ENCODE measurements around the gene SLC1A2. TPM values are rescaled to one million over a fixed set of nuclear protein-coding genes. Genes with fewer than 3 reads are reported as not detected.

SLC1A2 gene
- total RNA-seq = 8.8 TPM
- long read RNA-seq, partial matches to known transcripts = 1 of 2 reads
- long read RNA-seq, other reads (novel, unspliced or antisense) = 1 of 2 reads

- DNase-seq (ENCODE audit: low spot score) = no peak
- intact Hi-C loops (cut with DNase I) = no loop called here
Measured at GRCh38 chr11:35419184-35419829, at the start of gene SLC1A2. Gene SLC1A2, minus strand, starts transcription at chr11:35419558. Its CDS starts 592 bp downstream, at chr11:35418966.

- intact Hi-C loops (cut with DNase I) = no loop called here
- DNase-seq (ENCODE audit: low spot score) = no peak
Measured at GRCh38 chr11:35466058-35466457, 46.7 kb upstream of the SLC1A2 start.

- DNase-seq (ENCODE audit: low spot score) = no peak
- intact Hi-C loops (cut with DNase I) = no loop called here
Measured at GRCh38 chr11:35464308-35464707, 45.0 kb upstream of the SLC1A2 start.

DNA sequence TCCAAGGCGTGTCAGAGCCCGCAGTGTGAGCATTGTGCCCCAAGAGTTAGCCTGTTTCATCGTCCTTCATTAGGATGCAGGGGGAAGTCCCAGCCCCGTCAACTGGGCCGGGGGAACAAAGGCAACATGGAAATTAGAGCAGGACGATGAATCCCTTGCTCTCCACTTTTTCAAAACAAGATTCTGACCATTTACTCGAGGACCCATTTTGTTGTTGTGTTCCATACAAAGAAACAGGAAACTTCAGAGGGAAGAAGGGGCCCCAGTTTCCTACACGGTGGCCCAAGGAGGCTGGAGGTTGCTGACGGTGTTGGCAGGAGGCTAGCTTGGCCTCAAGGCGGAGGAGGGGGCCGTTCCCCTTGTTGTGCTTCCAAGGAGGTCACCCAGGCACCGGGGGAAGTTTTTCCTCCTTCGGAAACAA is 44.0 kb upstream of the SLC1A2 start:
- intact Hi-C loops (cut with DNase I) = no loop called here
- DNase-seq (ENCODE audit: low spot score) = no peak

DNA sequence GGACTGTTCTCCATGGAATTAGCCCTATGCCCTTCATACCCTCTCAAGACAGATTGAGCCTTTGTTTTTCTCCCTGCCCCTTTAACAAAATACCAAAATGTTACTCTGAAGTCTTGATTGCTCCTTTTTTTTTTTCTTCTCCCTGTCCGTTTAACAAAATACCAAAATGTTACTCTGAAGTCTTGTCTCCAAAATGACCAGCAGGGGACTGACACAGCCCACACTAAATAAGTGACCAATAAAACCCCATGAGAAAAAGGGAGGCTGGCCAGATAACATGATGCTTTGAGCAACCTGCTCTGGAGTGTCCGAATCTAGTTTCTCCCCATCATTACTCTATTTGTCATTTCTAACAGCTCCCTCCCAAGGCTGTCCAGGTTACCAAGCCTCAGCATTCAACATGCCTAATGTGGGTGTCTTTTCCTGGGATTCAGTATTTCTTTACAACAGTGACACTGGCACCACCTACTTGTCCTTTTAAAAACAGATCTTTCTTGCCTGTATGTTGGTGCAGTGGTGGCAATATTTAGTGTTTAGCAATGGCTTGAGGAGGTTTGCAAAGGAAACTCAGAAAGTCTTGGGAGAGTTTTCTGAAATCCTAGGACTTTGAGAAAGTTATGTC is 42.7 kb upstream of the SLC1A2 start:
- no peak for DNase-seq (ENCODE audit: low spot score)
- intact Hi-C loops (cut with DNase I) = no loop called here

DNA sequence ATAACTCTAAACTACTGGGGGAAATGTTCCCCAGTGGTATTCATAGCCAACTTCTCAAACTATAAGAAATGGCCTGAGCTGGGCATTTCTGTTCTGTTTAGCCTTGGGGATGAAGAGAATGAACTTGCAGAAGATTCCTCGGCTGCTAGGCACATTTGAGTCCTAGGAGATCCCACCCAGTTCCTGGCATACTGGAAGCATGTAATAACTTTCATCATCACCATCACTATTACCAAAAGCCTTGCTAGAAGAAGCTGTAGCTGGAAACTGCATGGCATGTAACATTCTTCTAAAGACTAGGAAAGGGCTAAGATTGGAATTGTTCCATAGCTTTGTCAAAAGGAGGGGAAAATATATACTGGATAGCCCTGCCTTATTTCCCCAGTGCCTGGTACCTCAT is 40.1 kb upstream of the SLC1A2 start:
- intact Hi-C loops (cut with DNase I) = no loop called here
- no peak for DNase-seq (ENCODE audit: low spot score)

DNA sequence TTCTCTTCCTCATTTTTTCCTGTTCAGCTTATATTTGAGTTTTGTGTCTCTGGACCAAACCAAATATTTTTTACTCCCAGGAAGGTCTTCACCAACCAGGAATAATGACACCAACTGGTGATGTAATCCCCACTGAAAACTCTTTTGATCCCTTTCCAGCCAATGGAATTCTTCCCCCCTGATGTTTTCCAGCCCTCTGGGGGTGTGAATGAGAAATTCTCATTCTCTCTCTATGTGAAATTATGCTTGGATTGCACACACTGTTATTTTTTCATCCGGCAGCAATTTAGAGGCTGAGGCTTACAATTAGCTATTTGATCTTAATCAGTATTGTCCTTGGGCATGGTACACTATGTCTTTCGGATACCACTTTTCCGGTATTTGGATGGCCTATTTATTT is 39.5 kb upstream of the SLC1A2 start:
- intact Hi-C loops (cut with DNase I) = no loop called here
- no peak for DNase-seq (ENCODE audit: low spot score)

GRCh38 chr11:35454362-35454761 is 35.0 kb upstream of the SLC1A2 start:
- intact Hi-C loops (cut with DNase I) = no loop called here
- DNase-seq (ENCODE audit: low spot score) = no peak

GRCh38 chr11:35436581-35437250 is 17.4 kb upstream of the SLC1A2 start:
- intact Hi-C loops (cut with DNase I) = no loop called here
- no peak for DNase-seq (ENCODE audit: low spot score)

DNA sequence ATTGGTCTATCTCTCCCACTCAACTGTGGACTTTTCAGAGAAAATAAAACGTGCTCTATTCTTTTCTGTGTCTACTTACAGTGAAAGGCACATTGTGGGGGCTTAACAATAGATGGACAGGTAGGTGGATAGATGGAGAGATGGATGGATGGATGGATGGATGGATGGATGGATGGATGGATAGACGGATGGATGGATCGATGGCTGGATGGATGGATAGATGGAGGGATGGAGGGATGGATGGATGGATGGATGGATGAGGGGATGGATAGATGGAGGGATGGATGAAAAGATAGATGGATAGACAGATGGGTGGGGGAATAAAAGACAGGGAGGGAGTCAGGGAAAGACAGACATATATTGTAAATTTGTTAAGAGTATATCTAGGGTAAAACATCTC is 14.2 kb upstream of the SLC1A2 start:
- DNase-seq (ENCODE audit: low spot score) = no peak
- intact Hi-C loops (cut with DNase I) = no loop called here

DNA sequence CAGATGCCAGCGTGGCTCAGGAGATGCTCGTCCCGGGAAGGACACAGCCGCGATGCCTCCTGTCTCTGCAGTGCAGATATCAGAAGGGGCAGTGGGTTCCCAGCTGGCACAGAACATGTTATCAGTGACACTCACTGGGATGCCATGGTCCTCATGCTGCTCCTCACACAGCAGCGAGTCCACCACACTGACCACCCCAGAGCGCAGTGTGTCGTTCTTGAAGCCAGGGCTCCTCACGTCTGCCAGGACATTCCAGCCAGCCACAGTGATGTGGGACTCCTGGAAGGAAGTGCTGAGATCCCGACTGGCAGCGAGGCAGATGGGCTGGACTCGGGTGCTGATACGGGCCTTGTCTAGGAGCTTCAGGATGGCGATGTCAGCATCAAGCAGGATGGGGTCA is 13.1 kb upstream of the SLC1A2 start:
- intact Hi-C loops (cut with DNase I) = no loop called here
- no peak for DNase-seq (ENCODE audit: low spot score)

GRCh38 chr11:35427071-35427470 is 7.7 kb upstream of the SLC1A2 start:
- intact Hi-C loops (cut with DNase I) = no loop called here
- no peak for DNase-seq (ENCODE audit: low spot score)

GRCh38 chr11:35426351-35426750 is 7.0 kb upstream of the SLC1A2 start:
- no peak for DNase-seq (ENCODE audit: low spot score)
- intact Hi-C loops (cut with DNase I) = no loop called here

DNA sequence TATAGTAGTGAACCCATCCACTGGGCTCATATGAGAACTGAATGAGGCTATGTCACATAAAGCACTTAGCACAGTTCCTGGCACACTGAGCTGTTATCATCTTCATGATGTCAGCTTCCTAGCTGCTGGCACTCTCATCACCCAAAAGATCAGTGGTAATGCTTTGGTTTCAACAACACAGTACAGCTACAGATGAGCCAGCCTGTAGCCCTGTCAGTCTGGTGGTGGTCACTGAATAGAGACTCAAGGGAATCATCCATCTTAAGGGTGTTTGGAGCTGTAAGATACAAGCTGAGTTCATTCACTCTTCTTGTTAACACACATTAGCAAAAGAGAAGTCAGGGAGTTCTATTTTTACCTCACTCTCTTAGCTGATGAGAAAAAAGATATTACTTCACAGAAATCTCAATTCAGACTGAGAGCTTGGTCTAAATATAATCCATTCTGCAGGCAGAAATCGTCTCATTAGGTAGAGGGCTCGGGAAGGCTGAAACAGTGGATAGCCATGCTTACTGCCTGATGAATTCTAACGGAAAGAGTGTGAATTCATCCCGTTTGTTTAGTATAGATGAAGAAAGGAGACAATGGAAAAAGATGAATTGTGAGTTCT is 6.3 kb upstream of the SLC1A2 start:
- no peak for DNase-seq (ENCODE audit: low spot score)
- intact Hi-C loops (cut with DNase I) = no loop called here

DNA sequence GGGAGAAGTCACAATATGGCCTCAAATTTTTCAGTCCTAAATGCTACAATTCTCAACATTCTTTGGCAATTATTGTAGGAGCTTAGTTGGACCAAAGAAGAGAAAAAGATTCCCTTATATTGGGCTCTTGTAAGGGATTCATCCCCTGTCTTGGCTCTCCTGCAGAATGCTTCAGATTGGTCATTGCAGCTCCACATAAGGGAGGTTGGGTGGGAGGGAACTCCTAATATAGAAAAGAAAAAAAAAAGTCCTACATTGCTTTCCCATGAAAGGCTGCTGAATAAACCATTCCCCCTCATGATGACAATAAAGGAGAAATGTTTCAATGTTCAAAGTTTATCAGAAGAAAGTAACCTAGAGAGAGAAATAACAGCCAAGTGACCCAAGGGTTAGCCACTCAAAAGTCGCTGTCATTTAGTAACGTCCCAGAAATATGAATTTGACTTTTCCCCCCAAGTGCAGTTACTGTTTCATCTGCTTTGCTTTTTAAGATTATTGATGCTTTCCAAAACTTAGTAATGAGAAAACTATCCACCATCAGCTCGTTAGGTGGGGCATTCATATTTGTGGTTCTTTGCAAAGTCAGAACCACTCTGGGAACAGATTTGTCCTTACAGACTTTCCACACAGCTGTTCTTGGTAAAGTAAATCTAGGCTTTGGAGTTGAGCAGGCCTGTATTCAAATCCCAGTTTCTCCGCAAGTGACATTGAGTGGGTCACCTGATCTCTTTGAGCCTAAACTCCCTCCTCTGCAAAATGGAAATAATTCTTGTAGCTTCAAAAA is 5.0 kb upstream of the SLC1A2 start:
- DNase-seq (ENCODE audit: low spot score) = no peak
- intact Hi-C loops (cut with DNase I) = no loop called here

DNA sequence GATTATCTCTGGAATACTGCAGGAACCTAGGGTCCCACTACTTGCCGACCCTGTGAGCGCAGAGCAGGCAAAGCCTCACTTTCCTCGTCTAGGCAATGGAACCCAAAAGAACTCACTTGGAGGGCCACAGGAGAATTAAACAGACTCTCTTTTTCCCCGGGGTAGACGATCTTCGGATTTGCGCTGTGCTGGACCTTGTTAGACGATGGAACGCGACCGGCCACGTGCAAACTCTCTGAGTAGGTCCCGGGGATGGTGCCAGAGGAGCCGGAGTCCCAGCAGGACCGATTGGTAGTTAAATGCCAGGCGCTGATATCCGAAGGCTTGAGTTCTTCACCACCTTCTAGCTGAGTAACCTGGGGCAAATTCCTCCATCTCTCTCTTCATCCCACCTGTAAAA is 1.0 kb upstream of the SLC1A2 start:
- DNase-seq (ENCODE audit: low spot score) = no peak
- intact Hi-C loops (cut with DNase I) = no loop called here

DNA sequence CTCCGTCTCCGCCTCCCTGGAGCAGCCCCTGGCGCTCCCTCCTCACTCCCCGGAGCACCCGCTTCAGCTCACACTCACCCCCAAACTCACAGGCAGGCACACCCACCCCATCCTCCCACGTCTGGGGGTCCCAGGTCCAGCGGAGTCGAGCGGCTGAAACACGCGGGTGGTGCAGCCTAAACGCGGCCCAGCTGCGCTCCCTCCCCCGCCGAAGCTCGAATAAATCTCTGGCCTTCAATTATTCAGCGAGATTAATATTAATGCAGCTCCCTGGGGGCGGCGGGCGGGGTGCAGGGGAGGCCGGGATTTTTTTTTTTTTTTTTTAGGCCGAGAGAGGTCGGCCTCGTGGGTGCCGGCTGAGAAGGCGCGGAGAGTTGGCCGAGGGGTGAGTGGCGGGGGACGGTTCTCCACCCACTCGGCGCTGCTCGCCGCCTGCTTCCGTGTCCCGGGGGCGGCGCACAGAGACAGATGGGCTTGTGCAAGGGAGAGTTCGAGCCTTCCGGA is 524 bp upstream of the SLC1A2 start:
- intact Hi-C loops (cut with DNase I) = no loop called here

GRCh38 chr11:35418282-35419183 is 825 bp downstream of the SLC1A2 start:
- intact Hi-C loops (cut with DNase I) = no loop called here
- DNase-seq (ENCODE audit: low spot score) = no peak

More for the DNA sequence above, 524 bp upstream of the SLC1A2 start:
- DNase-seq (ENCODE audit: low spot score) = no peak

- no peak for DNase-seq (ENCODE audit: low spot score)
- intact Hi-C loops (cut with DNase I) = no loop called here
Measured at GRCh38 chr11:35415487-35415886, 3.9 kb downstream of the SLC1A2 start.

Data from cardiac septum (tissue), 1 donor.